ENCODE data around the gene TEX36. TPM values are rescaled to one million over a fixed set of nuclear protein-coding genes. Genes with fewer than 3 reads are reported as not detected.

Gene TEX36
- total and polyA plus RNA-seq, 2 donors from 2014 or later, result not detected

DNA sequence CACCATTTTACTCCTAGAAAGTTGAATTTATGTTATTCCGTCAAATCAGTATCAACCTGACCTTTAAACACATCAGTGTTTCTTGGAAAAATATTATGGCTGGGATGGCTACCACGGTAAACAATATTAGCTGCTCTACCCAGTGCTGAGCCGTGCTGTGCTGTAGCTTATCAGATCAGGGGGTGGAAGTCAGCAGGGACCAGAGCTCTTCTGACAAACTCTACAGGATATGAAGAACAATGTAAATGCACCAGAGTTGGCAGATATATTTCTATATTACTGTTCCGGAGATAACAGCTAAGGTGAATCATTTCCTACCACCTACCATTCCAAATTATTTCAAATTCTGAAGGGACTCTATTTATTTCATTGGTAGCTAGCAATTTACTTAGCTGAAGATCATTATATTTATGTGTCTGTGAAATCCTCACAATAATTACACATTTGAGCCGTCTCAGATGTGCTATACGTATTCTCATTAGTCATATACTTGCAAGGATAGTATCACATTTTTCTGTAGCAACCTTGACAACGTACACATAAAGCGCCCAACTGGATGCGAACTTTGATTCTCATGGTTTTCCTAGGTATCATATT is 76.5 kb downstream of the TEX36 start:
- FAIRE-seq (no peak), DNase-seq (peak in 1 of 5 donors; percentile 10)
- Histone ChIP-seq H3K4me3 (ENCODE audit: low read length in 3 of 3) (no peak overlapping the region), H3K9ac (ENCODE audit: low read length in 3 of 3) (no peak overlapping the region), H3K27ac (ENCODE audit: low read depth in 2 of 2, low read length in 2 of 2) (no peak overlapping the region), H3K9me3 (ENCODE audit: control insufficient read depth in 2 of 3, insufficient read depth in 1 of 3, low read length in 3 of 3) (no peaks in the 10 kb centered on the region), H3K4me1 (ENCODE audit: control insufficient read depth in 2 of 3, insufficient read depth in 2 of 3, low read depth in 1 of 3, low read length in 3 of 3) (no peaks in the 10 kb centered on the region), H3K27me3 (ENCODE audit: control insufficient read depth, insufficient read depth, low read length) (no peaks in the 10 kb centered on the region), H3K36me3 (ENCODE audit: control insufficient read depth in 2 of 3, insufficient read depth in 3 of 3, low read length in 3 of 3) (no peaks in the 10 kb centered on the region)
- intact Hi-C loops (cut with DNase I), result no loop called here
- TF ChIP-seq, protein P1, sequence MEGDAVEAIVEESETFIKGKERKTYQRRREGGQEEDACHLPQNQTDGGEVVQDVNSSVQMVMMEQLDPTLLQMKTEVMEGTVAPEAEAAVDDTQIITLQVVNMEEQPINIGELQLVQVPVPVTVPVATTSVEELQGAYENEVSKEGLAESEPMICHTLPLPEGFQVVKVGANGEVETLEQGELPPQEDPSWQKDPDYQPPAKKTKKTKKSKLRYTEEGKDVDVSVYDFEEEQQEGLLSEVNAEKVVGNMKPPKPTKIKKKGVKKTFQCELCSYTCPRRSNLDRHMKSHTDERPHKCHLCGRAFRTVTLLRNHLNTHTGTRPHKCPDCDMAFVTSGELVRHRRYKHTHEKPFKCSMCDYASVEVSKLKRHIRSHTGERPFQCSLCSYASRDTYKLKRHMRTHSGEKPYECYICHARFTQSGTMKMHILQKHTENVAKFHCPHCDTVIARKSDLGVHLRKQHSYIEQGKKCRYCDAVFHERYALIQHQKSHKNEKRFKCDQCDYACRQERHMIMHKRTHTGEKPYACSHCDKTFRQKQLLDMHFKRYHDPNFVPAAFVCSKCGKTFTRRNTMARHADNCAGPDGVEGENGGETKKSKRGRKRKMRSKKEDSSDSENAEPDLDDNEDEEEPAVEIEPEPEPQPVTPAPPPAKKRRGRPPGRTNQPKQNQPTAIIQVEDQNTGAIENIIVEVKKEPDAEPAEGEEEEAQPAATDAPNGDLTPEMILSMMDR (IDR thresholded peaks at IDR 0.05; ENCODE audit: borderline replicate concordance, extremely low read depth, insufficient read depth), result no peak

Other genes with a start within 250 kb of the TEX36 start
- gene EDRF1, start 36.5 kb upstream of the TEX36 start, total RNA-seq, result 25.3 TPM
- gene EDRF1, start 36.5 kb upstream of the TEX36 start, polyA plus RNA-seq (ENCODE audit: insufficient read depth, low read depth, low replicate concordance), result 11.4 TPM
- 0.13 TPM for gene MMP21, start 92.7 kb upstream of the TEX36 start, total RNA-seq
- gene MMP21, start 92.7 kb upstream of the TEX36 start, polyA plus RNA-seq (ENCODE audit: insufficient read depth, low read depth, low replicate concordance), result not detected
- 42.1 TPM for gene UROS, start 140.1 kb upstream of the TEX36 start, total RNA-seq
- gene UROS, start 140.1 kb upstream of the TEX36 start, polyA plus RNA-seq (ENCODE audit: insufficient read depth, low read depth, low replicate concordance), result 81.7 TPM
- gene BCCIP, start 140.4 kb upstream of the TEX36 start, total RNA-seq, result 46.2 TPM
- 71.3 TPM for gene BCCIP, start 140.4 kb upstream of the TEX36 start, polyA plus RNA-seq (ENCODE audit: insufficient read depth, low read depth, low replicate concordance)
- gene DHX32, start 198.1 kb upstream of the TEX36 start, total RNA-seq, result 33.2 TPM
- 20.0 TPM for gene DHX32, start 198.1 kb upstream of the TEX36 start, polyA plus RNA-seq (ENCODE audit: insufficient read depth, low read depth, low replicate concordance)
- 13.4 TPM for gene FANK1, start 213.4 kb upstream of the TEX36 start, total RNA-seq
- gene FANK1, start 213.4 kb upstream of the TEX36 start, polyA plus RNA-seq (ENCODE audit: insufficient read depth, low read depth, low replicate concordance), result 8.6 TPM

Data from kidney (tissue), 14 donors.